GM03348 (cell line): Measurements from ENCODE around the gene GPR84.

ENCODE experiments used
- DNase-seq: peaks from one replicate; pipeline ENCODE4 v3.0.0; 2012; ENCODE audit warnings: low spot score

The GPR84 gene

DNA sequence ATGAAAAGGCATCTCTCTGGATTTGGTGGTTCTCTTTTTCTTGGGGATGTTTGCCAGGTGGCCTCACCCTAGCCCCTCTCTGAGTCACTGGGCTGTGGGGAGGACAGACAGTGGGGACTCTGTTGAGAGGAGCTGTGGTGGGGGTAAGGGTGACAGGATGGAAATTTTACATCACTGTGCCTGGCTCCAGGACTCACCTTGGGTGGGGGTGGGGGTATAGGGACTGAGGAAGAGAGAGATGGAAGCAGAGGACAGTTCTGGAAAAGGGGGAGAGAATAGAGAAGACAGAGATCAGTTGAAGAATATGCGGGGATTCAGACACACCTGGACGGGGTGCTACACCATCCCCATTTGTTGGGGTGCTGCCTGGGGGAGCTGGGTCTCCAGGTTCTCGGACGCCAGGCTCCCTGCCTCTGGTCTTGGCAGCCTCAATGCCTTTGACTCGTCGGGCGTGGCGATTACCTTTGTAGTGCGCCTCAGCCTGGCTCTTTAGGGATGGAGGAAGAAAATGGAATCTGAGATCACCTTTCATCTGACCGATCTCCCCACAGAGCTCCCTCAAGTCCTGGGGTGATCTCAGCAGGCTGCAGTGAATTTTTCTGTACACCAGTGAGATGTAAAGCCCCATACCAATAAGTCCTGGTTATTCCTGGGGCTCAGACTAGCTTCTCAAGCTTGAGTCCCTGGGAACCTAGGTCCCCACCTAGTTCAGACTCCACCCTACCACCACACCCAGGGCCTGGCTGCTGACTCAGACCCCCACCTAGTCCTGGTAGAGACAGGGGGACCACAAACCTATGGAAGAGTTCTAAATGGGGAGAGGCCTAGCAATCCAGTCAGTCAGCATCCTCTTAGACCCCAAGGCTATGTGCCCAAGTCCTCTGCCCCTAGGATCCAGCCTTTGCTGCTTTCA is 9.6 kb upstream of the GPR84 start:
- no peak for DNase-seq

DNA sequence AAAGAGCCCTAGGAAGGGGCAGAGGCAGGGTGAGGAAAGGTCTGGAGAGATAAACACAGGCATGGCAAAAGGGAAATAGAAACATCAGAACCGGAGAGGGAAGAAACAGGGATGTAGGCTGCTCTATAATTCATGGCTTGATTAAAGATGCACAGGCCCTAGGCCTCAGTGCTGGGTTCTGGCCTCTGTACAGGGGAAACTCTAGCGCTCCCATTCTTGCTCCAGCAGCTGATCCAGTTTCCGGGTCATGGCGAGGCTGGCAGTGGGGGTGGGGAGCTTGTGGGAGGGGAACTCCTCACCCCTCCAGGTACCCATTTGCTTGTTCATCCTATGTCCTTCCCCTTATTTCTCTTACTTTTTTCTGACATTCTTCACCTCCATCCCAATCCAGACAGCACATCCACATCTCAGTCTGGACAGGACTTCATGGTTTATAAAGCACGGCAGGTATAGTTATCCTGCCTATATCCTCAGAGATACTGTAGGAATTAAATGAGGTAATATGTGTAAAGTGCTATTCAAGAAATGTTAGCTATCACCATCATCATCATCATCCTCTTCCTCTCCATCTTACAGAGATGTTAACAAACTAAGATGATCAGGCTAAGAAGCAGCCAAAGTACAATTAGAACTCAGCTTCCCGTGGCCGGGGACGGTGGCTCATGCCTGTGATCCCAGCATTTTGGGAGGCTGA is 8.0 kb upstream of the GPR84 start:
- no peak for DNase-seq

DNA sequence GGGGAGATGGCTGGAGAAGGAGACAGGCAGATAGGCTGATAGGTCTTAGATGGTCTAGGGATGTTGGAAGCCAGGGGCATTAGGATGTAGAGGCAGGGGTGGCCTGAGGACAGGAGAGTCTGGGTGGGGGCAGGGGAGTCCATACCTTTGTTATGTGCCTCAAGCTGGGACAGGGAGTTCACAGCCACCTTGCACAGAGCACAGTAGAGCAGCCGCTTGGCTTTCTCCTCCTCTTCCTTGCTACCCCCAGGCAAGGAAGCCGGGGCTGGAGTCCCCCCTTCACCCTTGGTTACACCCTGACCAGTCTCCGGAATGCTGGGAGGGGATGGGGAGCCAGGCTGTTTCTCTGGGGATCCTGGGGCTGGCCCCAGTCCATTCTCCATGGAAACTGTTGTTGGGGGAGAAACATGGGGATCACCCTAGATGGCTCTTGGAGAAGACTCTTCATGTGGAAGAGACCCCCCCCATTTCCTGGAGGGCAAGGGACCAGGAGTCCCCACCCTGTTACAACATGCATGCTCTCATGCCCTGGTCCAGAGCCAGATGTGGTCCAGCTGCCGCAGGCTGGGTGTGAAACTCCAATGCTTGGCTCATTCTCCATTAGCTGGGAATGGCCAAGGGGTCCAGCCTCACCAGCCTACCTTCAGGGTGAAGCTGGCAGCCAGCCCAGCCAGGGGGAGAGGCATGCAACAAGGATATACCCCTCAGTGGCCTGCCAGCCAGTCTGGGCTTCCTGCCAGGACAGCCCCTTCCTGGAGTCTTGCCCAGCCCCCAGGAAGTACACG is 7.2 kb upstream of the GPR84 start:
- no peak for DNase-seq

DNA sequence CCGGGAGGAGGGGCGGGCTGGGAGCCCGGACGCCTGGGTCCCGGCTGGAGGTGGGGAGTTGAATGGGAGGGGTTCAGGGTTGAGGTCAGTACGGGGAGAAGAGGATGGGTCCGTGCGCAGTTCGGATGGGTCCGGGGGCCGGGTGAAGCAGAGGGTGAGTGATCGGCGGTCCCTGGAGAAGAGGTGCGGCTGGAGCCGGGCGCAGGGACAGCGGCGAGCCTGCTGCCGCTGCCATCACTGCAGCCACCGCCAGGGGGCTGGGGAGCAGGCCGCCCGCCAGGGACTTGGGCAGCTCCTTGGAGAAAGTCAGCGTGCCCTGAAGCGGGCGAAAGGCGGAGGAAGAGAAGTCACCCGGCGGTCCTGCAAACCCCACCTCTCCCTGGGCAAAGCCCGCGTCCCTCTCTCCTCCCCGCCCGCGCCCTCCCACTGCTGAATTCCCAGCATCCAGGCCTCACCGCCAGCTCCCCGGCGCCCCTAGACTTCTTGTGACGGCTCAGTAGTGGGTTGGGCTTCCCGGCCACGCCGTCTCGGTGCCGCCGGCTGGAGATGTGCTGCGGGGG is 6.0 kb upstream of the GPR84 start:
- peak; percentile 92 for DNase-seq

DNA sequence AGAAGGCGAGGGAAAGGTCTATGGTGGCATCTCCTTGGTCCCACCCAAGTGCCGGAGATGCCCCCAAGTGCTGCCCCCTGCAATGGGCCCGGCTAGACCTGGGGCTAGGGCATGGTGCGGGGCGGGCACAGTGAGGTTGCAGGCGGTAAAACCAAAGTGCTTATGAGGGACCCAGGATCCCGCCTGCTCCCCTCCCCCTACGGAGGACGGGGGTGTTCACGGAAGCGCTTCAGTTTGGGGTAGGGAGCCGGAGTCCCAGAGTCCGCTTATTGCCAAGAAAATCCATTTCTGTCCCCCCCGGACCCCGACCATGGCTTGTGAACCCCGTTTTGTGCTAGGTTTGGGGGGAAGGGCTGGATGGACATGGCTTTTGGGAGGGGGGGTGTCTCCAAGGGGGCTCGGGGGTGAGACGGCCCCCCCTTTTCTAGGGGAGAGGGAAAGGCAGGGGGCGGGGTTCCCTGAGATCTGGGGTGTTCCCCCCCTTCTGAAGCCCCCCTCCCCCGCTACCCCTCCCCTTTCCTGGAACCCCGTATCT is 5.4 kb upstream of the GPR84 start:
- no peak for DNase-seq

DNA sequence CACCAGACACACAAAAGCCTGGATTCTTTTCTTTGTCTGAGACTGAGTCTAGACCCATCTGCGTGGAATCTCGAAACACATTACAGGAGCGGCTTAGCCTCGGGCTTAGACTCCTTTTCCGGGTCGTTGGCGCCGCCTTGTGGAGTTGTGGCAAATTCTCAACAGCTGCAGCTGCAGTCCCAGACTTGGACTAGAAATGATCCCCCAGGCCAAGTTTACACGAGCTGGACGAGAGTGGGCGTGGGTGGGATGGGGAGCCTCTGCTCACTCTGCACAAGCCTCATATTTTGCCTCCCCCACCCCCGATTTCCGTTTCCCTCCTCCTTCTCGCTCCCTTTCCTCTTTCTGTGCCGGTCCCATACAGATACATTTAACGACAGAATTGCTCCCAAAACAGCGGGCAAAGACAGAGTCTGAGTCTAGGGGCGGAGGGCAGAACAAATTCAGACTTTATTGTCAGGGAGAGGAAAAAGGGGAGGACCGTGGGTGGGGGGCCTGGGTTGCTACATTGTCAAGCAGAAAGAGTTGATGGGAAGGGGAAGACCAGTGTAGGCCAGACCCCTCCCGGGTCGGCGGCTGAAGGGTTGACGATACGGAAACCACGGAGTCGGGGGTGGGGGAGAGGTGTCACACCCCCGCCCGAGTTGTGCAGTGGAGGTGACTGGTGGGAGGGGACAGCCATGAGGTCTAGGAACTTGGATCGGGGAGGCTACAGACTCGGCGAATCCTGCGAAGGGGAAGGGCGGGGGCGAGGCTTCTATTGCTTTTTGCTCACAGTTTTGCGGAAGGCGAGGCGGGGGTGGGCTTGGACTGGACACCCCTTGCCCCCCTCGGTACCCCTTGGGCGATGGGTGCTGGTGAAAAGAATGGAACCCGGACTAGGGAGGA is 4.7 kb upstream of the GPR84 start:
- peak; percentile 85 for DNase-seq

DNA sequence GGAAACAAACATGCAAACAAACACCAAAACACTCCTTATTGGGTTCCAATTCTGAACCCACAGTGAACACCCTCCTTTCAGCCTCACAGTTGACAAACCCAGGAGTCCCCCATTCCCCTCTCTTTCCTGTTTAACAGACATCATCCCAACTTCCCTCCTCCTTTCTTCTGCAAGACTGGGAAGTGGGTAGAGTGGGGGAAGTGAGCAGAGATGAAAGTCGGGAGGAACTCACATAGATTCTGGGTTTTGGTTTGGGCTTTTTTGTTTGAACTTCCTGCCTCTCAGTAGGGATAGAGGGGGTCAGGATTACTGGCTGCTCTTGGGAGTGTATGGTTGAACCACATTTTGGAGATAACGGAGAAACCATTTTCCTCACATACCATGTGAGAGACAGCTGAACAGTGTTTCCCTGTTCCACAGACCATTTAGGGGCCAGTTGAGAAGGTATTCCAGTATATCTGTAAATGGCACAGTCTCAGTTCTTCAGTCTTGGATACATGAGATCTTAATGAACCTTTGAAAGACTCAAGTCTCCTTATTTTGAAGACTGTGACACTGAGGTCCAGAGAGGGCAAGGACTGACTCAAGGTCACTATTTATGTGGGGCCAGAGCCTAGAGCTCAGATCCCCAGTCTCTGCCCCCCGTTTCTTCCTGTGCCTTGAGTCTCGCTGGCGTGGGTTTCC is 3.9 kb upstream of the GPR84 start:
- no peak for DNase-seq

DNA sequence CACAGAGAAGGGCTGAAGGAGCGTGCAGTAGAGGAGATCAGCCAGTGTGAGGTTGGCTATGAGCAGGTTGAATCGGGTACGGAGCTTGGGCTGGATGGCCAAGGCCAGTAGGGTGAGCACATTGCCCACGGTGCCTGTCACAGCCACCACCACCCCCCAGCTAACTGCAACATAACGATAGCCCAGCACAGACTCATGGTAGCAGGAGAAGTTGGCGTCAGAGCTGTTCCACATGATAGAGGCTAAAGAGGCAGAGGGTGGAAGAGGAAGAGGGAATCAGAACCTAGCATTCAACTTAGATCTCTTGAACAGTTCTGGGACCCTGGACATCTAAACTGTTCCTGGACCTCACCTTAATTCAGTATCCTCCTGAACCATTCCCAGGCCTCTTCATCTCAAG is 668 bp downstream of the GPR84 start:
- DNase-seq = no peak

DNA sequence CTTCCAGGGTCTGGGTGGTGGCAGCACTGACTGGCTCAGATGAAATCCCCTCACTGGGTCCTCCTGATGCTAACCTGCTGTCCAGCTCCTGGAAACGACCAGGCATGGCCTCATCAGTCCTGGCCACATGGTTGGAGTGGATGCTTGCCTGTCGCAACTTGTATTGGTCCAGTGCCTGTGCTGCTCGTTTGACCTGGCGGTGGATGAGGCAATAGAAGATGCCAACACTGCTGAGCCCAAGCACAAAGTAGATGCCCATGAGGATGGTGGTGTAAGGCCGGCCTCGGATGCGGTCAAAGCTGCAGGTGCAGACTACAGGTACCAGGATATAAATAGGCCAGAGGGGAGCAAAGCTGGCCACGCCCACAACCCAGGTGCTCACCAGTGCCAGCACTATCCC is 1.2 kb downstream of the GPR84 start:
- no peak for DNase-seq

DNA sequence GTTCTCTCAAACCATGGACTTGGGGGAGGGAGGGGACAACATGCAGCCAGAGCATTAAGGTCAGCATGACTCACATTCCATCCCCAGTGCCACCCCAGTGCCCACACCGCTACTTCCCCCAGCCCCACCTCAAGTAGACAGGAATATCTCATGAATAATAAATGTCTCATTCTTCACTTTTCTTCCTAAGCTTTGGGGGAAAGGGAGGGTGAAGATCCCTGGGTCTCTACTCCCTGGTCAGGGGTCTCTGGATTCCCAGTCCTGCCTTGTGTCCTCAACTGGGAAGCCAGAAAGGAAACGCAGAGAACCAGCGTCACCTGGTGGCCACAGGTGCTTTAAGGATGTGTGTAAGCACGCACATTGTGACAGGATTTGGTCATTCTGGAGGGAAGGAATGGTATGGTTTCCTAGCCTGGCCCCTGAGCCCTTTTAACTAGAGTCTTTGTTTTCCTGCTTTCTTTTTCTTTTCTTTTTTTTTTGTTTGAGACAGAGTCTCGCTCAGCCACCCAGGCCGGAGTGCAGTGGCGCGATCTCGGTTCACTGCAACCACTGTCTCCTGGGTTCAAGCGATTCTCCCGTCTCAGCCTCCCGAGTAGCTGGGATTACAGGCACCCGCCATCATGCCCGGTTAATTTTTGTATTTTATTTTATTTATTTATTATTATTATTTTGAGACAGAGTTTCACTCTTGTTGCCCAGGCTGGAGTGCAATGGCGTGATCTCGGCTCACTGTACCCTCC is 3.4 kb downstream of the GPR84 start:
- DNase-seq = peak; percentile 58

DNA sequence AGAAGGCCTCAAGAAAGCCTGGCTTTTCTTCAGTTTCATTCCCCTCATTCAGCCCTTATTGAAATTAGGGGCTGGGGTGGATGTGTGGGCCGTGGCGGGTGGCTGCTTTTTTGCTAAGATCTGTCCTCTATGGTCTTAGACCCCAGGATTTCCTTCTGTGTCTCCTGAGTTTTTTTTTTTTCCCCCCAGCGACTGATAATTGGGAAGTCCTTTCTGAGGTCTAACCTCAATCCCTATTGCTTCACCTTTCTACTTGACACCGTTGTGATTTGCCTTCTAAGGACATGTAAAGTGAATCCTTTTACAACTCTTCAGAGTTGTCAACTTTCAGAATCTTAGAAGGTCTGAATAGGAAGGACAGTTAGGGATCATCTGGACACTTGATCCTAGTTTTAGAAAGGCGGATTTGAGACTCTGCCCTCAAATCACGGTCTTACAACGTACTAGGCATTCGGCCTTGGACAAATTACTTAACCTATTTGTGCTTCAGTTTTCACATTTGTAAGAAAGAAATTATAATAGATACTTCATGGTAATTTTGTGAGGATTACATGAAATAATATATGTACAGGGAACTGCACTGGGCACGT is 4.4 kb downstream of the GPR84 start:
- no peak for DNase-seq

DNA sequence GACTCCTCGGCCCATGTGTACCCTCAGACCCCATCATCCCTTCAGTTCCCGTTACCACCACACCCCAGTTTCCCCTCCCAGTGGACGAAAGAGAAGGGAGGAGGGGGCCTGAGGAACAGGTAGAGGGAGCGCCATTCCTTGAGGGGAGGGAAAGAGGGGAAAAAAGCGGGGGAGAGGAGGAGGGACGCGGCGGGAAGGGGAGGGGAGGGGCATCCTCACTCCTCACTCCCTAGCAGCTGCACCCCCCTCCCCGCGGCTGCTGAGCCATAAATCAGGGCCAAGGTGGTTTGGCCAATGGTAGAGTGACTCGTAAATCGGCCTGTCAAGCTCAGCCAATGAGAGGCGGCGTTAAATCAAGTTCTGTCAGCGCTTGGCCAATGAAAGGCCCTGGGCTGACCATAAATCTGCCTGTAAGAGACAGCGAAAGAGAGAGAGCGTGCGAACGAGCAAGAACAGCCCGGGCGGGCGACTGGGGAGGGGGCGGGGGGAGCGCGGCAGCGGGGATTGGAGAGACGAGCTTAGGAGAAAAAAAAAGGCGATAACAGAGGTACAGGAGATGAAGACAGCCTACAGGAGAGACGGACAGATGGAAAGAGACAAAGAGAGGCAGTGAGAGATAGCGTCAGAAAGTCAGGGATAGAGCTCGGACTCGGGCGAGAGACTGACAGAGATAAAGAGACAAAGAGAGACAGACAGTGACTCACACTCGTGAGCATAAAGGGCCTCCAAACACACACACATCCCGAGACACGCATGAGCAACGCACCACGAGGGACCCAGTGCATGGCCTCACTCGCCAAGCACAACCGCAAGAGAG is 5.1 kb downstream of the GPR84 start:
- peak; percentile 95 for DNase-seq

DNA sequence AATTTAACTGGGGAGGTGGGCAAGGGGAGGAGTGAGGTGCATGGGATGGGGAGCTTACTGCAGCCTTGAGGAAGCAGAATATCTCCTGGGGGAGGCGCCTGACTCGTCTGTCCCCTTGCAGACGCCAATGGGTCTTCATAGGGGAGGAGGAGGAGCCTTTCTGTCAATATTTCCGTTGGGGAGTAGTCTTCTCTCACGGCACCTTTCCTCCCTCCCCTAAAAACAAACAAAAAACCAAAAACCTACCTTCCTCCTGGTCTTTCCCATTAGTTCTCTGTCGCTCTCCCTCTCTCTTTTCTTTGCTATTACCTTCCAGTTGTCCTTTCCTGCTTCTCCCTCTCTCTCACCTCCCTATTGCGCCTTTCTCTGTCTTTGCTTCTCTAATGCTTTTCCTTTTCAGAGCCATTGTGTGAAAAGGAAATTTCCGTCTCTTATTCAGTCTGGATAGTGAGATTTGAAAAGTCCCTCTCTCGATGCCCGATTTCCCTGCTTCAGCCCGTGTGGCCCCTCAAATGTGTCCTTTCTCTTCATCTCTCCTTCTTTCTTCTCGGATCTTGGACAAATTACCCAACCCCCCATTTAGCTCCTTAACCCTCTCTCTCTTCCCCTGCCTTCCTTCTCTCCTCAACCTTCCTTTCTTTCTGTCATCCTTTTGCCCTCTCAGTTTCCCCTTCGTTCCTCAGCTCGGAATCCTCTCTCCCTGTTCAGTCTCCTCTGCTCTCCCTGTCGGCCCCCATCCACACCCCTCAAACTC is 5.9 kb downstream of the GPR84 start:
- peak; percentile 42 for DNase-seq

DNA sequence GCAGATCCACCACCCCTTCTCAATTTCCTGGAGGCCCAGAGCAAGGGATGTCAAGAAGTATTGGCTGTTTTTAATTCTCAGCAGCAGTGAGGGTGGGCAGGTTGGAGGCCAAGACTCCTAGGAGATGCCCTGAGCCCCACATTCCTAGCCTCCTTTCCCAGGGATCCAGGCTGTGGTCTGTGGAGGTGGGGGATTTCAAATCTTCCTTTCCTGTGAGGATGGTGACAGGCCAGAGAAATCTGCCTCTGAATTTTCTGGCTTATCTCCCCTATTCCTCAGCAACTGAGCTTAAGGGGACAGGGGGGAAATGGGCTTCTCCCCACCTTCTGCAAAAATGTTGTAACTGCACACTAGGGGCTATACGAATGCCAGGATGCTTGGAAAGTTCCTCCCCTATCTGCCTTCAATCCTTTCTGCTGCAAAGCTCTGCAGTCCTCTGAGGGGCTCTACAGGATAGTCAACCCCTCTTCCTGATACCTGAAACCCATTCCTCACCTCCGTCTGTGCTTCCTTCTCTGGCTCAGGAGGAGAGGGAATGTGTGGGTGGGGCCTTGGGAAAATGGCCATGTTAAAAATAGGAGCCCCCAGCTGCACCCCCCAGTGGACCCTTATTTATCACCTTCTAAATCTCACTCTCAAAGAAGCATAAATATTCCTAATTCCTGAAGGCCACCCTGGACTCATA is 6.6 kb downstream of the GPR84 start:
- no peak for DNase-seq

DNA sequence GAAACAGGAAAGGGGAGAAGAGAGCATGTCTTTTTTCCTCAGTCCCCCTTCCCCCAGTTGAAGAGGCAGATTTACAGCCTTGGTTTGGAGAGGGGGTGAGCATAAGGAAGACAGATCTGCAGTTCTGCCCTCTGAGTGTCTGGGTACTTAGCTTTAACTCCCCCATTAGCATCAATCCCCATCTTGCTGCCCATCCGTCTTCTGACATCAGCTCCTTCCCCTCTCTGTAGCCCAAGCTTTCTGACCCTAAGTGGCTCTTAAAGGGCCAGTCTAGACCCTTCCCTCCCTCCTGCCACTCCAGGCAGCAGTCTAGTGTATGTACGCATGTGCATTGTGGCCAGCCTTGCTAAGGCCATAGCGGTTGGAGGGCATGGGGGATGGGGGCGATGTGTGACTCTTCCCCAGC is 7.3 kb downstream of the GPR84 start:
- DNase-seq = no peak

DNA sequence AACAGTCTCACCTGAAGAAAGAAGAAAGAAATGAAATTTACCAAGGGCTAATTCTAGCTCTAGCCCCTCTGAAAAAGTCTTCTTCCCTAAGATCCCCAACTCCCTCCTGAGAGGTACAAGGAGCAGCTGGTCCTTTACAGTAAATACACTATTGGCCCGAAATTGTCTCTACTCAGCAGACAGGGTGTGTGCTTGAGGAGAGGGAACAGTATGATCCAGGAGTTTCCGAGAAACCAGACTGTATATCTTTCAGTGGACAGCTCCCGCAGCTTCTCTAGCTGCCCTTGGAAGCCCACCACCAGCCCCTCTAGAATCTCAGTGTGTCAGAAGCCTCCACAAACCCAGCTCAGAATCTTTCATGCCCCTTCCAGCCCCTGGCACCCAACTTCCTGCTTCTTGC is 8.1 kb downstream of the GPR84 start:
- DNase-seq = no peak
